Nephron (organoid): ENCODE measurements around the gene ZBED4.

ENCODE experiments used
- H3K27ac Mint-ChIP-seq, 3 experiments: 2 replicates each; pipeline ENCODE4 v1.8.0; 2020; ENCODE audit warnings: mixed read lengths in 3 of 3, mild to moderate bottlenecking in 2 of 3, moderate library complexity in 1 of 3
- H3K27me3 Mint-ChIP-seq: 2 replicates; pipeline ENCODE4 v1.8.0; 2021; ENCODE audit warnings: low read depth, mild to moderate bottlenecking, moderate library complexity, mixed read lengths
- H3K36me3 Mint-ChIP-seq: 2 replicates; pipeline ENCODE4 v1.8.0; 2020; ENCODE audit warnings: low read depth, mixed read lengths
- H3K4me1 Mint-ChIP-seq: 2 replicates; pipeline ENCODE4 v1.8.0; 2020; ENCODE audit warnings: mixed read lengths
- H3K4me3 Mint-ChIP-seq, 3 experiments: 2 replicates each; pipeline ENCODE4 v1.8.0; 2020; ENCODE audit warnings: mild to moderate bottlenecking in 3 of 3, mixed read lengths in 3 of 3, moderate library complexity in 2 of 3
- H3K9me3 Mint-ChIP-seq: 2 replicates; pipeline ENCODE4 v1.8.0; 2020; ENCODE audit warnings: mixed read lengths
- CTCF ChIP-seq, 3 experiments: fragments of 200-600 bp; sonication (generic); IDR thresholded peaks; one replicate each; pipeline ENCODE4 v1.5.0; 2021; ENCODE audit warnings: antibody characterized with exemption in 3 of 3; ENCODE audit not compliant: unreplicated experiment in 3 of 3

The ZBED4 gene

GRCh38 chr22:49861642-49862495, 8.2 kb downstream of the ZBED4 start:
- H3K27ac Mint-ChIP-seq: no peak overlapping the region
- TF ChIP-seq CTCF (IDR thresholded peaks at IDR 0.05; ENCODE audit: unreplicated experiment in 3 of 3): no peak
- H3K9me3 Mint-ChIP-seq: peaks cover 25% of the 10 kb centered on the region
- H3K27me3 Mint-ChIP-seq: no peaks in the 10 kb centered on the region
- H3K36me3 Mint-ChIP-seq: peaks cover 47% of the 10 kb centered on the region
- no peak overlapping the region for H3K4me3 Mint-ChIP-seq
- peaks cover 5% of the 10 kb centered on the region for H3K4me1 Mint-ChIP-seq

DNA sequence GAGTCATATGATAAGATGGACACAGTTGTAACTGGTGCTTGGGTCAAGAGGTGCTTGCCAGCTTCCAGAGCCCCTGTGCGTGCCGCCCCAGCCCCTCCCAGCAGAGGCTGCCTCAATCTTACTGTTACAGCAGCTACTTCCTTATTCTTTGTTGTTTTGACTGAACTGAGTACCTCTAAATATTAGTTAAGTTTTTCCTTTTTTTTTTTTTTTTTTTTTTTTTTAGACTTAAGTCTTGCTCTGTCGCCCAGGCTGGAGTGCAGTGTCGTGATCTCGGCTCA, 8.8 kb downstream of the ZBED4 start:
- no peaks in the 10 kb centered on the region for H3K27me3 Mint-ChIP-seq
- no peak overlapping the region for H3K4me3 Mint-ChIP-seq
- H3K4me1 Mint-ChIP-seq: peaks cover 5% of the 10 kb centered on the region
- H3K27ac Mint-ChIP-seq: no peak overlapping the region
- TF ChIP-seq CTCF (IDR thresholded peaks at IDR 0.05; ENCODE audit: unreplicated experiment in 3 of 3): no peak
- peaks cover 31% of the 10 kb centered on the region for H3K9me3 Mint-ChIP-seq
- H3K36me3 Mint-ChIP-seq: peaks cover 53% of the 10 kb centered on the region

DNA sequence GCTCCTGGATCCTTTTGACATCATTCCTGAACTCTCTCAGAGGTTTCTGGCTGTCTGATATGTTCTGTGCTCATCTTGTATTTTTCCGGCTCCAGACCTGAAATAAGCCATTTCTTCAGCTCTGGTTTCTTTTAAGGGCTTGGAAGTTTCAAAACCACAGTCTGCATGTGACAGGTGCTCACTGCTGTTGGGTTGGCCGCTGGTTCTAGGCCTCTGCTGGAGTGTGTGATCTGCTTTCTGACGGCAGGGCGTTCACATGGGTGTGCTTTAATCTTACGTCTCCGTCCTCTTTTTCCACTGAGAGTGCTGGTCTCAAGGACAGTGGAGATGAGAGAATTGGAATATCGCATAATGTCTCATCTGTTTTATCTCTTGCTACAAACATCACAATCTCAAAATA, 10.3 kb downstream of the ZBED4 start:
- no peak for TF ChIP-seq CTCF (IDR thresholded peaks at IDR 0.05; ENCODE audit: unreplicated experiment in 3 of 3)
- Mint-ChIP-seq H3K27me3 (no peaks in the 10 kb centered on the region), H3K4me3 (no peak overlapping the region), H3K36me3 (peaks cover 63% of the 10 kb centered on the region), H3K4me1 (peaks cover 3% of the 10 kb centered on the region), H3K9me3 (peaks cover 43% of the 10 kb centered on the region), H3K27ac (no peak overlapping the region)

DNA sequence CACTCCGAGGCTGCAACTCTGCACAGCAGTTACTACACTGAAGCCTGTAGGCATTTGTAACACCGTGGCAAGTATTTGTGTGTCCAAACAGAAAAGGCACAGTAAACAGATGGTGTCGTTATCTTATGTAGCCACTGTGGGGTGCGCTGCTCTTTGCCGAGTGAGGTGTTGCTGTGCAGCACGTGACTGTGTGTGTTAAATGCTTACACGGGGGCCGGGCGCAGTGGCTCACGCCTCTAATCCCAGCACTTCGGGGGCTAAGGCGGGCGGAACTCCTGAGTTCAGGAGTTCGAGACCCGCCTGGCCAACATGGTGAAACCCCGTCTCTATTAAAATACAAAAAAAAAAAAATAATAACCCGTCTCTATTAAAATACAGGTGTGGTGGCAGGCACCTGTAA, 11.5 kb downstream of the ZBED4 start:
- H3K4me1 Mint-ChIP-seq: no peaks in the 10 kb centered on the region
- no peak for TF ChIP-seq CTCF (IDR thresholded peaks at IDR 0.05; ENCODE audit: unreplicated experiment in 3 of 3)
- H3K36me3 Mint-ChIP-seq: peaks cover 72% of the 10 kb centered on the region
- H3K4me3 Mint-ChIP-seq: no peak overlapping the region
- H3K9me3 Mint-ChIP-seq: peaks cover 56% of the 10 kb centered on the region
- no peaks in the 10 kb centered on the region for H3K27me3 Mint-ChIP-seq
- no peak overlapping the region for H3K27ac Mint-ChIP-seq

DNA sequence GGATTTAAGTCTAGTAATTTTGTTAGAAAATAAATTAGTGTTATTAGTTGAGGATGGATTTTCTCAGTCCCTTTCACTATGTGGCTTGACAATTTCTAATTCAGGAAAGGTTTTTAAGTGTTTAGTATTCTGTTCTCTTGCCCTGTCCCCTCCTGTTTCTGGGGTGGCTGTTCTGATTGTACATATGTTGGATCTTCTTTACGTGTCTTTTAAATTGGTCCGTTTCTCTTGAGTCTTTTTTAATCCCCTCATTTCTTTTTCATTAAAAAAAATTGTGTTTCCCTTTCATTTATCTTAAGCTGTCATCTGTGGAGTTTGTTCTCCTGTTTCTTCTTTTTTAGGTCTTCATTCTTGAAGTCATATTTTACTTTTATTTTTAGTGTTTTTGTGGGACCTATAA, 12.5 kb downstream of the ZBED4 start:
- no peak overlapping the region for H3K27ac Mint-ChIP-seq
- peaks cover 61% of the 10 kb centered on the region for H3K9me3 Mint-ChIP-seq
- H3K27me3 Mint-ChIP-seq: no peaks in the 10 kb centered on the region
- TF ChIP-seq CTCF (IDR thresholded peaks at IDR 0.05; ENCODE audit: unreplicated experiment in 3 of 3): no peak
- H3K36me3 Mint-ChIP-seq: peaks cover 79% of the 10 kb centered on the region
- no peaks in the 10 kb centered on the region for H3K4me1 Mint-ChIP-seq
- no peak overlapping the region for H3K4me3 Mint-ChIP-seq

- no peaks in the 10 kb centered on the region for H3K4me1 Mint-ChIP-seq
- peaks cover 61% of the 10 kb centered on the region for H3K9me3 Mint-ChIP-seq
- no peak overlapping the region for H3K27ac Mint-ChIP-seq
- TF ChIP-seq CTCF (IDR thresholded peaks at IDR 0.05; ENCODE audit: unreplicated experiment in 3 of 3): no peak
- H3K4me3 Mint-ChIP-seq: no peak overlapping the region
- peaks cover 77% of the 10 kb centered on the region for H3K36me3 Mint-ChIP-seq
- no peaks in the 10 kb centered on the region for H3K27me3 Mint-ChIP-seq
These were observed 13.0 kb downstream of the ZBED4 start for GRCh38 chr22:49866646-49867045.
